ENCODE results near the gene DCAKD.
"Not testable (repeated sequence)": the region's sequence is repeated elsewhere in the genome, so short reads cannot be mapped to it uniquely, and the experiment has no call there.

Gene DCAKD

GRCh38 chr17:45061606-45062205, 10.3 kb upstream of the DCAKD start:
- DNase-seq: no peak

- DNase-seq: peak; percentile 98
Observed at GRCh38 chr17:45060797-45061605, 9.6 kb upstream of the DCAKD start, which contains the start of gene NMT1. Gene NMT1, plus strand, starts transcription at chr17:45061317. Its CDS starts 13 bp downstream, at chr17:45061330.

- no peak for DNase-seq
Observed at GRCh38 chr17:45060382-45060796, 9.0 kb upstream of the DCAKD start.

GRCh38 chr17:45052052-45052772, 780 bp upstream of the DCAKD start:
- no peak for DNase-seq

- DNase-seq: not testable (repeated sequence)
Observed at GRCh38 chr17:45051720-45052051, 254 bp upstream of the DCAKD start.

- no peak for DNase-seq
Observed at GRCh38 chr17:45050481-45051059, 862 bp downstream of the DCAKD start.

- DNase-seq: no peak
Observed at GRCh38 chr17:45048795-45049563, 2.5 kb downstream of the DCAKD start.

- DNase-seq: no peak
Observed at GRCh38 chr17:45046537-45047125, 4.8 kb downstream of the DCAKD start.

- DNase-seq: no peak
Observed at GRCh38 chr17:45043813-45044540, 7.5 kb downstream of the DCAKD start.

- DNase-seq: no peak
Observed at GRCh38 chr17:45042346-45043120, 8.9 kb downstream of the DCAKD start.

GRCh38 chr17:45040459-45040858, 11.0 kb downstream of the DCAKD start:
- no peak for DNase-seq

GRCh38 chr17:45038728-45039634, 12.5 kb downstream of the DCAKD start:
- no peak for DNase-seq

- no peak for DNase-seq
Observed at GRCh38 chr17:45036691-45037090, 14.7 kb downstream of the DCAKD start.

- no peak for DNase-seq
Observed at GRCh38 chr17:45035848-45036247, 15.6 kb downstream of the DCAKD start.

GRCh38 chr17:45034599-45034998, 16.8 kb downstream of the DCAKD start:
- DNase-seq: no peak

- no peak for DNase-seq
Observed at GRCh38 chr17:45032174-45032541, 19.3 kb downstream of the DCAKD start.

- no peak for DNase-seq
Observed at GRCh38 chr17:45031231-45032173, 19.9 kb downstream of the DCAKD start.

- no peak for DNase-seq
Observed at GRCh38 chr17:45030733-45031132, 20.7 kb downstream of the DCAKD start.
